GM21381 (cell line): ENCODE measurements around the gene PIPOX.

Experiments used
- ATAC-seq: cut with Tn5 transposase; IDR thresholded peaks from one replicate; pipeline ENCODE4 v1.9.1; 2021; ENCODE audit warnings: mild to moderate bottlenecking, moderate library complexity; ENCODE audit not compliant: unreplicated experiment

PIPOX gene

DNA sequence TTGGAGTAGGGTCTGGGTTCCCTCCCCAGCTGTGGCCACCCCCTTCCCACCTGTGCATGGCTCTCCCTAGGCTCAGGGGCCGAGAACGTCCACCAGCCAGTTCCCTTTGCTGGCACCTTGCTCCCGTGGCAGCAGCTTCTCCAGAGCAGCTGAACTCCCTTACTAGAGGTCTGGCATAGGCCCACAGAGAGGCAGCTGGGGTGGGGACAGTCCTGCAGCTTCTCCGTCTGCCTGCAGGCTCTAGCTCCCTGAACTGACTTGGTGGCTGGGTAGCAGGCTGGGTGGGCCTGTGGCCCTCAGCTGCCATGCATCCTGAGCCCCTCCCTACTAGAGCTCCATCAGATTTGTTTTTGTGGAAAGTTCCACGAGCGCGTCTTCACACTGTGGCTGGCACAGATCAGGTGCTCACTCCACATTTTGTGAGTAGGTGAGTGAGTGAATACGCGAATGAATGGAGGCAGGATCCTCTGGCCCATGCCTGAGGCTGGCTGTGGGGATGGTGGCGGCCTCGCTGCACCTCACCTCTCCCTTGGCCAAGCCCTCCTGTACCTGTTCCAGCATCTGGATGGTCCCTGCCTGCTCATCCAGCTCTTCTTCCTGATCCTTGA is 51.3 kb downstream of the PIPOX start:
- ATAC-seq: no peak

DNA sequence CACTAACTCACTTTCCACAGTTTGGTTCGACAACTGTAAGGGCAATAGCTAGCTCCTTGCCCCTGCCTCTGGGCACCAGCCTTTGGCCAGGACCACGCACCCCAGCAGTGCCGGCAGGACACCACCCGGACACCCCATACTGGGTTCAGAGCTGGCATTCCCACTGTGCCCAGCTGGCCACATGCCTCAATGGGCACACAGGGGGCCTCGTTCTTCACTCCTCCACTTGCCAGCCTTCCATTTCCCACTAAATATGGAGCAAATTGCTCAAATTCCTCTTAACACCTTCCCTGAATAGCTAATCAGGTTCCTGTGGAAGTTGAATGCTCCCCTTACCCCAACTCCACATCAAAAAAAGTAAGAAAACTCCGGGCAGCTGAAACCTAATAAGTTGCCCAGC is 52.5 kb downstream of the PIPOX start:
- ATAC-seq: no peak

DNA sequence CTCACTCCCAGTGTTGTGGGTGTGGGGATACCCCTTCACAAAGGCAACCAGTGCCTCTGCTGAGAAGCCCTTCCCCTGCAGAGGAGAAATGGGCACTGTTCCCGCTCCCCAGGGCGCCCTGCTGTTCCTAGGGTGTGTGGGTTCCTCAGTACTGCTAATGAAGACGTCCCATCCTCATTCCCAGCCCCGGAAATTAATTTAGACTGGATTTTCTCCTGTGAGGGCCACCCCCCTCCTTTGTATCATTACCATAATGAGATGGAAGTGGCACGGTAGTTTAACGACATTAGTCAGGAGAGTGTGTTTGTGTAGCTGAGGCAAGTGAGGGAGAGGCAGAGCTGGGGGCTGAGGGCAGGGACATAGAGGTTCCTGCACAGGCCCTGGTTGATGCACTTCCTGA is 53.2 kb downstream of the PIPOX start:
- no peak for ATAC-seq

DNA sequence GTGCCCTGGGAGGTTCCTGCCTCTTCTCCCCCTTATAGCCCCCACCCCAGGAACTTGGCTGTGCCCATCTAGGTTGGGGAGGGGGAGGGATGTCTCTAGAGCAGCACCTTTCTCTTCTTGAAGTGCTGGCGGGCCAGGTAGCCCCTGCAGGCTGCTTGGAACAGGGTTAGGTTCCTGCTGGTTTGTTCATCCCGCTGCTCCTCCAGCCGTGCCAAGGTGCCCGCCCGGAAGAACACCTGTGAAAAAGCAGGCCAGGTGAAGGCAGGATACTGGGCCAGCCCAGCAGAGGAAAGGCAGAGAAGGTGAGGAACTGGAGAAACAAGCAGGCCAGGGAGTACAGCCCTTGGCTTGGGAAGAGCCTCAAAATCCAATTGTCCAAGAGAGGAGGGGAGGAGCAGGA is 56.6 kb downstream of the PIPOX start:
- no peak for ATAC-seq

DNA sequence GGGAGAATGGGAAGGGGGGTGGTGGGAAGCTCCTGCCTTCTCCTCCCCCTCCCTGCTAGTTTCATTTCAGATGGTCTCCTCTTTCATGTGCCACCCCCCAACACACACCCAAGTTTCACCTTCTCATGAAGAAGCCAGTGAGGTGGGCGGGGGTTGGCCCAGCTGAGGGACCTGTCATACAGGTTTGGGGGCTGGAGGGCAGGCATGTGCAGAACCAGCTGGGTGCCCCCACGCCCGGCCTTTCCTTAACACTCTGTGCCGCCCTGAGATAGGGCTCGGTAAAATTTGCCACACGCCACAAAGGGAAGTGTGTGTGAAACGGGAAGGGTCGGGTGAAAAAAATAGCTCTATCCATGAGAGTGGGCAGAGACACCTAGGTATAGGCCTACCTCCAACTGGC is 57.4 kb downstream of the PIPOX start:
- ATAC-seq: no peak

DNA sequence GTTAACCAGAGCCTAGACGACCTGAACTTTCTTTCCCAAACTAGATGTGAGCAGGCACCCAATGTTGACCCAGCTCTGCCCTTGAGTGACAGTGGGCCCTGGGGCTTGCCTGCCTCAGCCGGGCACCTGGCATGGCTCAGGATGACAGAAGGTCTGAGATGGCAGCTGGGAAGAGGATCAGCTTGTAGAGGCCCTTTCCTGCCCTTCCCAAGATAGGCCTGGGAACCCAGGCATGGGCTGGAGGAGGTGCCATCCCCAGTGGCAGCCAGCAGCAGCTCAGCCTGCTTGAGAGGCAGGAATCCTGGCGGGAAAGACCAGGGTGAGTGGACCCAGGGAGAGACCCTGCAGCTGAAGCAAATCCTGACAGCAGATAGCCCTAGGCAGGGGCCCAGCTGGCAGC is 59.1 kb downstream of the PIPOX start:
- no peak for ATAC-seq

DNA sequence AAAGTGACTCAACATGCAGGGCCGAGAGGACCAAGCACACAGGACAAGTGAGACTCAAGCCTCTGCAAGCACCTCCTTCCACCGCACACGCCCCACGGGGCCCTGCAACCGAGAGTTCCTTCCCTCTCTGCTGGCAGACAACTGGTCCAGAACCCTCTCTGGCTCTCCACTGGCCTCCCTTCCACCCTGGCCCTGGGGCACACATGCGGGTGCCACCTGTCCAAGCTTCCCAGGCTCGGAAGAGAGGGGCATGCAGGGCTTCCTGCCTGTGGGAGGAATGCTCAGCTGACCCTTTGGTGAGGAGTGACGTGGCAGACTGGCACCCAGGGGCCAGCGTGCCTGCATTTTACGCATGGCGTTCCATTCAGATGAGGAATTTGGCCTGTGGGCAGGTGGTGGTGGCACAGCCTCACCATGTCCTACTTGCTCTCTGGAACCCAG is 59.8 kb downstream of the PIPOX start:
- ATAC-seq: no peak

DNA sequence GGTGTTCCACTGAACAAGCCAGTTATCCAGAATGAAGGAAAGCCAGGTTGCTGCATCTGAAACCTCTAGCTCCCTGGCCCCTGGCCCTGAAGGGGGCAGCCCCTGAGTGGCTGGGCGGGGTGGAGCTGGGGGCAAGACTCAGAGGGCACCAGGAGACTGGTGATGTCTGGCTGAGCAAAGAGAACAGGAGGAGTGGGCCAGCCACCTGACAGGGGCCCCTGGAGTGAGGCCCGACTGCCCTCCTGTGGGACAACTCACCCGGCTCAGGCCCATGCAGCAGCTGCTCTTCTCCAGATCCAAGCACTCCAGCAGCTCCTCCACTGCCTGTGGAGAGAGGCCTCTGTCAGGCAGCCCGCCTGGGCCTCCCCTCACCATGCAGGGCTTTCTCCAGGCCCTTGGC is 60.4 kb downstream of the PIPOX start:
- ATAC-seq: no peak
